GM21576 (cell line): ENCODE measurements around the gene PDE11A.

Source experiments
- ATAC-seq: cut with Tn5 transposase; IDR thresholded peaks from one replicate; pipeline ENCODE4 v1.9.1; 2021; ENCODE audit warnings: mild to moderate bottlenecking, moderate library complexity; ENCODE audit not compliant: unreplicated experiment

The PDE11A gene

DNA sequence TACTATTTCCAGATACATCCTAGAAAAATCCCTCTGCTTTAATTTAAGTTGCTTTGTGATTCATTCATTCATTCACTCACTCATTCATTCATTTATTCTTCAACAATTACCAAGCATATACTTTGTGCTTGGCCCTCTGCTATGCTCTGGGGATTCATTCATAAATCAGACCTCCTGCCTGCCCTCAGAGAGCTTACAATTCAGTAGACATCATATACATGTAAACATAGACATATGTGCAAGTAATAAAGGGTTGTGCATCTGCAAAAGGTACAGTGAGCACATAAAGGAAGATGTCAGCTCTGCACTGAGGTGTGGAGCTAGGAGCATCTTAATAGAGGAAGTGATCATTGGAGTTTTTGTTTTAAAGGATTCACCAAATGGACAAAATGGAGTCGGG, 490.6 kb downstream of the PDE11A start:
- no peak for ATAC-seq

DNA sequence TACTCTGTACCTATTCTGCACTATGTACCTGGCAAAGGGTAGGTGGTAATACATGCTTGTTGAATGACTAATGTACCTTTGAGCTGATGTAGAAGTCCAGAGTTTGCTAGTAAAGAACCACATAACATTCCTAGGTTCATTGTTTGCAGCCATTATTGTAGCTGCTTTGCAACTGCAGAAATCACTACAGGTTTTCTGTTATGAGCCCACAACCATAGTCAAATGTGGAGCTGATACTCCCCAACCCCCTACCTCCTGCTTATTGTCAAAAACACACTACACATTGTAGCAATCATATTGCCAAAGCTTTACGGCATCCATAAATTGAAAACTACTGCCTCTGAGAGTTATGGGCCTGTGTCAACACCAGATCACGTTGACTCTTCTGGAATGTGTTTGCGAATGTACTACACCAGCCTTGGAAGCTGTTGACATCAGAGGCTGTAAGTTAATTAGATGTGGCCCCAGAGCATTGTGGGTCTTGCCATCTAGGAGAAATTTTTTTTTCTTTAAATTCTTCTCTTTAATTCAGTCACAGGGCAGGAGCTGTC, 493.0 kb downstream of the PDE11A start:
- no peak for ATAC-seq

DNA sequence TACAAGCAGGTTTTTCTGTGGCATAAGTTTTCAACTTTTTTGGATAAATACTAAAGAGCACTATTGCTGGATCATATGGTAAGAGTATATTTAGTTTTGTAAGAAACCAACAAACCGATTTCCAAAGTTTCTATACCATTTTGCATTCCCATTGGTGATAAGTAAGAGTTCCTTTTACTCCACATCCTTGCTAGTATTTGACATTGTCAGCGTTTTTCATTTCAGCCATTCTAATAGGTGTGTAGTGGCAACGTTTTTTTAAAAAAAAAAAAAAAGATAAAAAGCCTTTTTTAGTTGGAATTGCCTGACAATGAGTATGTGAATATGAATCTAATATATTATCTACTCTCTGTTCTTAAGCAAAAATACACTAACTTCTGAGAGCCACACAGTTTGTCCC, 494.1 kb downstream of the PDE11A start:
- ATAC-seq, result no peak

DNA sequence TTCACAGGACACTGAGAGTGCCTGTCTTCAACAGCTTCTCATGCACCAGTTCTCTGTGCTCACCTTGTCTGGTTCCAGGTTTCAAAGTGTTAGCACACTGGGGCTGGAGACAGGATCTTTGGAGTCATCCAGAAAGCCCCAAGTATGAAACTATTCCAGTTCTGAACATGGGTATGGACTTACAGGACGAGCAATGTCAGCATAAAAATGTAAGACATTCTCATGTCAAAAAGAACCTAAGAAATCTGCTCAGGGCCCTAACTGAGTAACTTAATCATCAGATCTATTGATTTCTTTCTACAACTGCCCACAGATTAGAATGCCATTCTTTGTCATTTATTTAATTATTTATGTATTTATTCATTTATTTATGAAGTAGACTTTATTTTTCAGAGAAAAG, 495.5 kb downstream of the PDE11A start:
- ATAC-seq, result no peak

DNA sequence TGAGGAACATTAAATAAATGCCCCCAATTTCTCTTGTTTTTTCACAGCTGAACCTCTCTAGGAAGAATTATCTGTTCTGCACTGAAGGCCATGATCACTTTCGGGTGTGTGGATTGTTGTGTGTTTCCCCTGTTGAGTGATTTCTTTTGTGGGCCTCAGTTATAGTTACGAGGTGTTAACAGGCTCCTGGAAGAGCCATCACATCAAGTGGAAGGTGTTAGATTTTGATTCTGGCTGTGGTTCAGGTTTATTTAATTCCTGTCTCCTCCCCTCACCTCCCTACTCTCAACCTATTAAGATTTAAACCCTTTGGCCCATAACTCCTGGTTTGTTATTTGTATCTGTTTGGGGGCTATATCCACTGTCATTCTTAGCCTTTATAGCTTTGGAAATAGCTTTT, 497.2 kb downstream of the PDE11A start:
- ATAC-seq, result no peak

DNA sequence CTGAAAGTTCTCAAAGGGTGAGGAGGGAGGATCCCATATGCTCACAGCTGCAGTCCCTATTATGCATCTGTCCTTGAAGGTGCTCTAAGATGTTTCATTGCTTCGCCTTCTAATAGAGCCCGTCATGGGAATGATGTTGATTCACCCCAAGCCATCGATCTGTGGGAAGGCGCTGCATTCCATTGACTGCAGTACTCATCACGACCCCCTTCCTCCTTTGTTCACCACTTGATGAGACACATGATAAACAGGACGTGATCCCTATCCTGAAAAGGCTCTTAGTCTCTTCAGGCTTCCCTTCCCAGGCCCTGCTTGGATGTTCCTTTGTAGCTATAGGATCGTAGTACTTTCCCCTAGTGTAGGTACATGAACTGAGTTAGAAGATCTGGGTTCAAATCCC, 498.2 kb downstream of the PDE11A start:
- no peak for ATAC-seq
